Measurements from ENCODE around the gene TJP3.

Gene TJP3

GRCh38 chr19:3670796-3671679 is 37.1 kb upstream of the TJP3 start:
- DNase-seq = no peak

GRCh38 chr19:3671680-3672574 is 36.3 kb upstream of the TJP3 start:
- DNase-seq = no peak

GRCh38 chr19:3672575-3672948 is 35.6 kb upstream of the TJP3 start:
- no peak for DNase-seq

- DNase-seq = no peak
Observed at GRCh38 chr19:3672993-3673392, 35.2 kb upstream of the TJP3 start.

GRCh38 chr19:3673506-3674439 is 34.4 kb upstream of the TJP3 start:
- DNase-seq = no peak

GRCh38 chr19:3674784-3675543 is 33.2 kb upstream of the TJP3 start:
- no peak for DNase-seq

GRCh38 chr19:3678188-3678587 is 30.0 kb upstream of the TJP3 start:
- no peak for DNase-seq

- DNase-seq = no peak
Observed at GRCh38 chr19:3679138-3679537, 29.0 kb upstream of the TJP3 start.

GRCh38 chr19:3679581-3679980 is 28.6 kb upstream of the TJP3 start:
- no peak for DNase-seq

GRCh38 chr19:3680939-3681338 is 27.2 kb upstream of the TJP3 start:
- DNase-seq = no peak

- no peak for DNase-seq
Observed at GRCh38 chr19:3682286-3682685, 25.9 kb upstream of the TJP3 start.

- no peak for DNase-seq
Observed at GRCh38 chr19:3682741-3683404, 25.3 kb upstream of the TJP3 start.

- DNase-seq = no peak
Observed at GRCh38 chr19:3683405-3684053, 24.7 kb upstream of the TJP3 start.

GRCh38 chr19:3684054-3684816 is 23.9 kb upstream of the TJP3 start:
- peak; percentile 3 for DNase-seq

- no peak for DNase-seq
Observed at GRCh38 chr19:3684817-3685410, 23.3 kb upstream of the TJP3 start.

GRCh38 chr19:3687393-3687773 is 20.8 kb upstream of the TJP3 start:
- no peak for DNase-seq

- peak; percentile 3 for DNase-seq
Observed at GRCh38 chr19:3687774-3688706, 20.1 kb upstream of the TJP3 start.

- no peak for DNase-seq
Observed at GRCh38 chr19:3690551-3691371, 17.4 kb upstream of the TJP3 start.

Measured in NCI-H2081 treated with DMSO at 0.1 percent for 48 hours (cell line).